ENCODE data around the gene KCNG4.

The KCNG4 gene, protein sequence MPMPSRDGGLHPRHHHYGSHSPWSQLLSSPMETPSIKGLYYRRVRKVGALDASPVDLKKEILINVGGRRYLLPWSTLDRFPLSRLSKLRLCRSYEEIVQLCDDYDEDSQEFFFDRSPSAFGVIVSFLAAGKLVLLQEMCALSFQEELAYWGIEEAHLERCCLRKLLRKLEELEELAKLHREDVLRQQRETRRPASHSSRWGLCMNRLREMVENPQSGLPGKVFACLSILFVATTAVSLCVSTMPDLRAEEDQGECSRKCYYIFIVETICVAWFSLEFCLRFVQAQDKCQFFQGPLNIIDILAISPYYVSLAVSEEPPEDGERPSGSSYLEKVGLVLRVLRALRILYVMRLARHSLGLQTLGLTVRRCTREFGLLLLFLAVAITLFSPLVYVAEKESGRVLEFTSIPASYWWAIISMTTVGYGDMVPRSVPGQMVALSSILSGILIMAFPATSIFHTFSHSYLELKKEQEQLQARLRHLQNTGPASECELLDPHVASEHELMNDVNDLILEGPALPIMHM

DNA sequence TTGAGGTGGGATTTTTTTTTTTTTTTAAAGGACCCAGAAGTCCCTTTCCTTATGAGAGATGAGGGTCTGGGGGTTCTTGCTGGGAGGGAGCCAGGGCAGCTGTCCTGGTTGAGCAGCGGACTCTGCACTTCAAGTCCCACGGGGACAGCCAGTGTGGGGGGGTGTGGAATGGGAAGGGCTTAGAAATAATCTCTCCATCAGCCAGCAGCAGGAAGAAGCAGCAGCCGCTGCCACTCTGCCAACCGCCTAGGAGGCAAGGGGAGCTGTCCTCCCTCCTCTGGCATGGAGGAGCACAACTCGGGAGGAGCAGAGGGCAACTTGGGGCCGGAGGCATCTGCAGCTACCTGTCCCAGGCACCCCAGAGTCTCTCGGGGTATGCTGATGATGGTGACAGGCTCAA lies at the start of gene KCNG4:
Gene KCNG4, minus strand, starts transcription at position 104 of the 400 bp plus-strand sequence. CDS start 2,527 bp downstream, outside the sequence.
- DNase-seq (ENCODE audit: low read depth), result no peak

DNA sequence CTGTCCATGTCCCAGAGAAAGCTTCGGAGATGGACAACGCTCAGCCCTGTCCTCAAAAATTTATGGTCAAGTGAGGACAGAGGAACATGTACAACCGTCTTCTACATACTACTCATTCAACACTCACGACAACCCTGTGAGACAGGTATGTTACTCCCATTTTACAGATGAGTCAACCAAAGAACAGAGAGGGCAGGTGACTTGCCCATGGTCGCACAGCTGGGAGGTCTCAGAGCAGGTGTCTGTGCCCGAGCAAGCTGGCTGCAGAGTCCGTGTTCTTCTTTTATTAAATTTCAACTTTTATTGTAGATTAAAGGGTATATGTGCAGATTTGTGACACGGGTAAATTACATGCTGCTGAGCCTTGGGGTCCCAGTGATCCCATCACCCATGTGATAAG lies 49.1 kb upstream of the KCNG4 start:
- DNase-seq (ENCODE audit: low read depth), result no peak

DNA sequence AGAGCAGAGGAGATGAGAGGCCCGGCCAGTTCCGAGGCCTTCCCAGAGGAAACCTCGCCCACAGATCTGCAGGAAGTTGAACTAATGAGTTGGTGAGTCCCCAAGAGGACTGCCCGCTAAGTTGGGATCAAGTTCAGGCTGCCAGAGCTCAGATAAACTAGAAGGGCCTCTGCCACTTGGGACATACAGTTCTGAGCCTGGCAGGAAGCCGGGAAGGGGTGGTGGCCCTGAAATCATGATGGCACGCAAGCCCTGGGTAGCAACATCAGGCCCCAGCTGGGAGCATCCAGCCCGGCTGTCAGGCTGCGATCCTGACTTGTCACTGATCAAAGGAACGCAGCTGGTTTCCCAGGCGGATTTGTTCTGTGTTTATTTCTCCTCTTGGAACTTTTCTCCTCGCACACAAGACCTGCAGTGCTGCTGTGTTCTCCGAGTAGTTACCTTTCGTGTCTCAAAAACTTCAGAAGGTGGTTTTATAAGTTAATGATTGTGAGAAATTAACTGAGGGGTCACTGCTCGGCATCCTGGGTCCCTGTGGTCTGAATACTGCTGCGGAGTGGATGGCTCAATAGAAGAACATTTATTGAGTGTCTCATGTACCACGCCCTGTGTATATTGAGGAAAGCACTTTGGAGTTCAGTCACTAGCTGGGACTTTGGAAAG lies 46.9 kb upstream of the KCNG4 start:
- peak; percentile 49 for DNase-seq (ENCODE audit: low read depth)

DNA sequence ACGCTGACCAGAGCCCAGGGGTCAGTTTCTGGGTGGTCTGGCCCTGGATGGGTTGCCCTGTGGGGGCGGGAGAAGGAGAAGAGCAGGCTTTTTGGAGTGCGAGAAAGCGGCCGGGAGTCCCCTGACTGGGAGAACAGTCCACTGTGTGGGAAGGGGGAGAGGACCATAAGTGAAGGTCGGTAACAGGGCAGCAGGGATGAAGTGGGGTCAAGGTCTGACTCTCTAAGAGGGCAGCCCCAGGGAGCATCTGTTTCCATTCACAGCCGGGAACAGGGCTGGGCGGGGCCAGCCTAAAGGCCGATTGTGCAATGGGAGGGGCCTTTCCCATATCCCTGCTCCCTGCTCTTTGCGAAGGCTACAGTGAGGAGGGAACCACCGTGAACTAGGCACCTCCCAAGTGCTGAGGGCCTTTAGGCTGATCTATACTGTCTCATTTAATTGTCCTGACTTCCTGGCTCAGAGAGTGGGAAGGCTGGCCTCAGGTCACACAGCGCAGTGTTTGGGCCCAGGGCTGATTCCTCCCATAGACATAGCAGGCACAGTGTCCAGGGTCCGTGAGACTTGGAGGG lies 44.4 kb upstream of the KCNG4 start:
- no peak for DNase-seq (ENCODE audit: low read depth)

DNA sequence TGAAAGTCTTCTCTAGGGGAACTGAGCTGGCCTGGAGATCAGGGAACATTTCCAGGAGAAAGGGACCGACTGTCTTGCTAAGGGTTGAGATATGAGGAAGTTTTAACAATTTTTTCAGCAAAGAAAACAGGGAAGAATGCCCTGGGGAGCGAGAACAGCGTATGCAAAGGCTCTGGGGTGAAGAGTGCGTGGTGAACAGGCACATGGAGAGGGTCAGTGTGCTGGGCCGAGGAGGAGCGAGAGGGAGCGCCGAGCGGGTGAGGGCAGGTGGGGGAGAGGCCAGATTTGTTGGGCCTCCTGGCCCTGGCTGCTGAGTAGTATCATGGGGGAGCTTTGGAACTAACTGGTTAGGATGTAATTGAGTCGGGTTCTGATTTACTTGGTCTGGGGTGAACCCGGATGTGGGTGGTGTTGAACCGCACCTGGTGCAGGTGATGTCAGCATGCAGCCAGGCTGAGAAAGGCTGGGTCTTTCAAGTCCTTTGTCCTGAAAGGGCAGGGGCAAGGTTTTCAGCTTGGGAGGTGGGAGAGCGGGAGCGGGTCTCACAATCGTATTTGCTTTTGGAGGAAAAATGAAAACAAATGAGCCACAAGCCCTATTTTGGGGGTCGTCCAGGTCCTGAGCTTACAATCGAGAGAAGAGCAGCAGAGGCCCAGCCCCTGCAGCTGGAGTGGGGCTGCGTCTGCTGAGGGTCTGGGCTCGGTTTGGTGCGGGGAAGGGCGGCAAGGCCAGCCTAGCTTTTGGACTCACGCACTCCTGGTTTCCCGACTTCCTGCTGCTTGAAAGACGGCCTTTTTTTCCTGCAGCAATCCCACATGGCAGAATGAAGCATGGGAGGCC lies 43.7 kb upstream of the KCNG4 start:
- DNase-seq (ENCODE audit: low read depth), result no peak

DNA sequence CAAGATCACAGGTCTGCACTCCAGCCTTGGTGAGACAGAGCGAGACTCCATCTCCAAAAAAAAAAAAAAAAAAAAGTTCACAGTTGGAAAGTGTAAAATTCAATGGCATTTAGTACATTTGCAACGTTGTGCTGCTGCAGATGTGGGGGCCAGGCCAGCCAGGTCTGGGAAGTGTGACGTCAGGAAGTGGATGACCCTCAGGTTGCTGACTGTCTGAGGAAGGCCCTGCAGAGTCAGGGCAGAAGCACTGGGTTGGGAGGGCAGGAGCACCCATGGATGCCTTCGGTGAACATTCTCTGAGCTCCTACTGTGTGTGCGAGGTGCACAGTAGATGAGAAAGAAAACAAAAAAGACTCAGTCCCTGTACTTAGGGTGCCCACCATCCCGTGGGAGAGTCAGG lies 42.7 kb upstream of the KCNG4 start:
- no peak for DNase-seq (ENCODE audit: low read depth)

DNA sequence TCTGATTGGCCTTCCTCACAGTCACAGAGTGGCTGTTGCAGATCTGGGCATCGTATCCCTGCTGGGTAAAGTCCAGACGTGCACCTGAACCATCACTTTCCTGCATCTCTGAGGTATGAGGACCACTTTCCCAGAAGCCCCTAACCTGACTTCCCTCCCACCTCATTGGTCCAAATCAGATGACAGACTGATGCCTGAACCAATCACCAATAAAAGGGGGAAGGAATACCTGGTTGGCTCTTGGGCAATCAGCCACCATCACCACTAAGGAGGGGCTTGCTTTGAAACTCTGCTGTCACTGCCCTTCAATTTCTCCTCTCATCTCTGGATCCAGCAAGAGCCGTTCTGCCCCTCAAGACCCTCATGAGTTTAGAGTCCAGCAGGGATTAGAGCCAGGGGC lies 41.3 kb upstream of the KCNG4 start:
- DNase-seq (ENCODE audit: low read depth), result no peak

DNA sequence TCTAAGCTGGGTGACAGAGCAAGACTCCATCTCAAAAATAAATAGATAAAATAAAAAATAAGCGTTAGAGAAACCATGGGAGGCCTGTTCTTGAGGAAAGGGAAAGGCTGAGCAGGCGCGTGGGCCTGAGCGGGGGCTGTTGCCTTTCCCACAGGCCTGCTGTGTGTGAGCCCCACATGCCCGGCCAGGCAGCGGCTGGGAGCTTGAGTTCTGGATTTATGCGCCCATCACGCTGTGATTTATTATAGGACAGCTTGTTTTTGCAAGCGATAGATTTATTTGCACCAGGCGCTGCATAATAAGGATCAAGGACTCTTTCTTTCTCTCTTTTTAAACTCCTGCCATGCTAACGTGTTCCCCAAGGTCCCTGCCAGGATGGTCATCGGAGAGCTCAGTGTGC lies 40.1 kb upstream of the KCNG4 start:
- no peak for DNase-seq (ENCODE audit: low read depth)

DNA sequence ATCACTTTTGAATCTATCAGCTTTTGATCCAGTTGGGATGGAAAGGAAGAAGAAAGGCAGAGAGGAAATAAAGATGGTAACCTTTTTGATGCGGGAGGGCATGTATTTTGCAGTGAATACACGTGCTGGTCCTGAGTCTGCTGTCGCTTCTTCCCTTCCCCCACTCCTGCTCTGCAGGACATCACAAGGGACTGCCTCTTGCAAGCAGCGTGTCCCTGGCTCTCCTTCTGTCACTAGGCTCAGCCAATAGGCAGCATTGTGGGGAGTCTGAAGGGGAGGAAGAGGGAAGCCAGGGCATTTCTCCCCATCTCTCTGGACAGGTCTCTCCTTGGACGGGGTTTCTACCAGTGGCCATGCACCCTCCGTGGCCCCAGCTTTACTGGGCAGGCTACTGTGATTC lies 39.2 kb upstream of the KCNG4 start:
- DNase-seq (ENCODE audit: low read depth), result no peak

DNA sequence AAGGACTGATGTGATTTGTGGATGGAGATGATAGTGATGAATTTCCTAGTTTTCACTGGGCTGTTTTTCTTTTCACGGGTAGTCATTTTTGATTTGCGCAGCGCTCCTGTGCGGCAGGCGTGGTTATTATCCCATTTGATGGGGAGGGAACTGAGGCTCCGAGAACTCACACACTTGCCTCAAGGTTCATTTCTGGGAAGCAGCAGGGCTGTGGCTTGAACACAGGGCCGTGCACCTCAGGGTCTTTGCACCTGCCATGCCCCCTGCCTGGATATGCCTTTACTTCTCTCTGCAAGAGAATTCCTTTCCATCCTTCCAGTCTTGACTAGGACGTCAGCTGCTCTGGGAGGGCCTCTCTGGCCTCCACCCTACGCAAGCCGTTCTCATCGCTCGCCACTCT lies 38.5 kb upstream of the KCNG4 start:
- DNase-seq (ENCODE audit: low read depth), result no peak

DNA sequence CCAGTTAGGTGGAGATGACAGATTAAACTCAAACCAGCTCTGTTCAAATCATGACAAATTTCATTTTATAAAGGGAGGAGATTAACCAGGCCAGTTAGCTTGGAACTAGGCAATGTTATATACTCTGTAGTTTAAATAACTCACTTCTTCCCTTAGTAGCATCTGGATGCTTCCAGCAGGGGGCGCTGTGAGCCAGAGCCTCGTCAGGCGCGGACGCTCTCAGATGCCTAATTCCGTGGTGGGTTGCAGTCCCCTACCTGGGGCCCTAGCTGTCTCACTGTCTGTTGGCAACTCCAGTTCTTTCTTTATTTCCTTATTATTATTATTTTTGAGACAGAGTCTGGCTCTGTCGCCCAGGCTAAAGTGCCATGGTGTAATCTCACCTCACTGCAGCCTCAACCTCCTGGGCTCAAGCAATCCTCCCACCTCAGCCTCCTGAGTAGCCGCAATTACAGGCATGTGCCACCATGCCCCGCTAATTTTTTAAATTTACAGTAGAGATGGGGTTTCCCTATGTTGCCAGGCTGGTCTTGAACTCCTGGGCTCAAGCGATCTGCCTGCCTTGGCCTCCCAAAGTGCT lies 37.5 kb upstream of the KCNG4 start:
- DNase-seq (ENCODE audit: low read depth), result peak; percentile 11

DNA sequence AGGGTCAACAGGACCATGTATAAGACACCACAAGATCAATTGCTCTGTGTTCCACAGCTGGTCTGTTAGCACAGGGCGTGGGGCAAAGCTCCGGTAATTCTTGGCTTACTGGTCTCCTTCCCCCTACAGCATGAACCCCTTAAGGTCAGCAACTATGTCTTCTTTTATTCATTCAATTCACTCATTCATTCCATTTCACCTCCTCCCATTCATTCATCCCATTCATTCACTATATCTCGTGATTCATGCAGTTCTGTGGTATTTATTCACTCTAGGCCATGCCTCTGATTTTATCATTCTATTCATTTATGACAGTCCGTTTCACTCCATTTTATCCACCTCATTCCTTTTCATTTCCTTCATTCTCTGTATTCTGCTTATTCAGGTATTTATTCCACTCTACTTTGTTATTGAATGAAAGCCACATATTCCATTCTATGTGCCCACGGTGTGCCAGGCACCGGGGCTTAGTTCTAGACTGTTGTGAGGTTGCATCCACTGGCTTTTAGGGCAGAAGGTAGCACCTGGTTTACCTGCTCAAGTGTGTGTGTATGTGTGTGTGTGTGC lies 35.9 kb upstream of the KCNG4 start:
- no peak for DNase-seq (ENCODE audit: low read depth)

DNA sequence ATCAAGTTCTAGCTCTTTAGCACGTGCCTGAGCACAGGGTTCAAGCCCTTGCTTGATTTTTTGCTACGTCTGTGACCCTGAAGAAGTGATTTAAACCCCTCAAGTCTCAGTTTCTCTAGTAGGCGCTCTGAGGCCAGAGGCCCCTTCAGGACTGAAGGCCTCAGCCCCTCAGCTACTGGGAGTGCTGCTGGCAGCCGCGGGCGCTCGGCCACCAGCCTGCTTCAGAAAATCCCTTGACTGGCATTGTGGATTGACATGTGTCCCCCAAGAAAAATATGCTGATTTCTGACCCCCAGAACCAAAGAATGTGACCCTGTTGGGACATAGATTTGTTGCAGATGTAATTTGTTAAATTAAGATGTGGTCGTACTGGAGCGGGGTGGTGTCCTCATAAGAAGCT lies 34.7 kb upstream of the KCNG4 start:
- DNase-seq (ENCODE audit: low read depth), result no peak

DNA sequence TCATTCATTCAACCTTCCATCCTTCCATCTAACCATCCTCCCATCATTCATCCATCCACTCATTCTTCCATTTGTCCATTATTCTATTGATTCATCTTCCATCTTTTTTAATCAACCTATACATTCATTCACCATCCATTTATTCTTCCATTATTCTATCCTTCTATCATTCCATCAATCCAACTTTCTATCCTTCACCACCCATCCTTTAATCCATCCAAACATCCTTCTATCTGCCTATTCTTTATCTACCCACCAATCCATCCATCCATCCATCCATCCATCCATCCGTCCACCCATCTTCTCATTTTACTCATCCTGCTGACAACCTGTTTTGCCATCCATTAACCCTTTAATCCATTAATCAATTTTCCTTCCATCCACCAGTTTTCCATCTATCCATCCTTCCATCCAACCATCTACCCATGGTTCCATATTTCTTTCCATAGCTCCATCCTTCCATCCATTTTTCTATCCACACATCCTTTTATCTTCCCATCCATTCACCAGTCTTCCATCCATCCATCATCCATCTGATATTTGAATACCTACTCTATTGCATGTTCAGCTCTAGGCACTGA lies 33.0 kb upstream of the KCNG4 start:
- no peak for DNase-seq (ENCODE audit: low read depth)

DNA sequence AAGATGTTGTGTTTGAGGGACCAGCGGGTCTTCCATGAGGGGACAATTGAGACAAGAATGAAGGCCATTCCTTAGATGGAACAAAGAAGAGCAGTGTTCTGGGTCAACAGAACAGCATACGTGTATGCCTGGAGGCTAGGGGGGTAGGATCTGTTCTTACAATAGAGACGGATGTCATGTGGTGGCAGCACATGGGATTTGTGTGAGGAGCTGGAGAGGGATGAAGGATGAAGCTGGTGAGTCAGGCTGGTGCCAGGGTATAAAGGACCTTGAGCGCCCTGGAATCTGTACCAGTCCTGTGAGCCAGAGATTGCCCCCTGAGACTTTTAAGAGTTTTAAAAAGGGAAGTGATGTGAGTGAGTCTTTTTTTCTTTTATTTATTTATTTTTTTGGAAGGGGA lies 32.1 kb upstream of the KCNG4 start:
- DNase-seq (ENCODE audit: low read depth), result no peak

DNA sequence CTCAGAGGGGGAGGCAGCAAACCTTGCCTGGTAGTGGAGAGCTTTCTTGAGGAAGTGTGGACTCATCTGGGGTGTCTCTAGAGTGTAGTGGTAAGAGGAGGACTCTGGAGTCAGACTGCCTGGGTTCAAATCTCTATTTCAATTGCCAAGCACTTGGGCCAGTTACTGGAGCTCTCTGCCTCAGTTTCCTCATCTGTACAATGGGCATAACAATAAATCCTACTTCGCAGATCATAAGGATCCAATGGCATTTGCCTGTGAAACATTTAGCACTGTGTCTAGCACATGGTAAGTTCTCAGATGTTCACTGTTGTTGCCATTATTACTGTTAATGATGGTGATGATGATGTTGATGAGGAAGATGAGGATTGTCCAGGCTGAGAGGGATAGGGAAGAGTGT lies 31.2 kb upstream of the KCNG4 start:
- DNase-seq (ENCODE audit: low read depth), result no peak

DNA sequence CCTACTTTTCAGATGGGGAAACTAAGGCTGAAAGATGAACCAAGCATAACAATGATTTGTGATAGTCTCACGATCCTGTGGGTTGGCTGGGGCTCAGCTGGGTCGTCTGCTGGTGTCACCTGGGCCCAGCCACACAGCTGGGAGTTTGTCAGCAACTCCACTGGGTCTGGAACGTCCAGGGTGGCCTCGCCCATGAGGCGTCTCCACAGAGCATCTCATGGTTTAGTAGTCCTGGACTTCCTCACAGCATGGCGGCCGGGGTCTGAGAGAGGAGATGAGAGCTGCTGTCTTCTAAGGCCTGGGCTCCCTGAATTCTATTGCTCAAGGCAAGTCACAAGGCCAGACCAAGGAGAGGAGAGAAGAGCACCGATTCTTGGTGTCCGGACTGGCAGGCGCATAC lies 30.7 kb upstream of the KCNG4 start:
- no peak for DNase-seq (ENCODE audit: low read depth)

DNA sequence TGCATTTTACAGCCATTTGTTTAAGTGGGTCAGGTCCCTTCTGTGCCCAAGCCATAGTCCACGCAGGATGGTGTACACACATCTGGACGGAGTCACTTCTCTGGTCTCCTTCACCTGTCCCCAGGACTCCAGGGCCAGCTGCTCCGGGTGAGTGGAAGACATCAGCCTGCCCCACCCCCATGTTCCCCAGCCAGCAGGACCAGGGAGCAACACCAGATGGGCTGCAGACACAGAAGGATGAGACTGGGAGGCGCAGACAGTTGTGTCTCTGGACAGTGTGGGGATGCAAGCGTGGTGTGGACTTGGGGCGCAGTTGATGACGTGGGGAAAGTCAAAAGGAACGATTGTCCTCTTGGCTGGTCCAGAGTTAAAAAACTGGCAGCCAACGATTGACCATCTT lies 30.3 kb upstream of the KCNG4 start:
- DNase-seq (ENCODE audit: low read depth), result no peak

DNA sequence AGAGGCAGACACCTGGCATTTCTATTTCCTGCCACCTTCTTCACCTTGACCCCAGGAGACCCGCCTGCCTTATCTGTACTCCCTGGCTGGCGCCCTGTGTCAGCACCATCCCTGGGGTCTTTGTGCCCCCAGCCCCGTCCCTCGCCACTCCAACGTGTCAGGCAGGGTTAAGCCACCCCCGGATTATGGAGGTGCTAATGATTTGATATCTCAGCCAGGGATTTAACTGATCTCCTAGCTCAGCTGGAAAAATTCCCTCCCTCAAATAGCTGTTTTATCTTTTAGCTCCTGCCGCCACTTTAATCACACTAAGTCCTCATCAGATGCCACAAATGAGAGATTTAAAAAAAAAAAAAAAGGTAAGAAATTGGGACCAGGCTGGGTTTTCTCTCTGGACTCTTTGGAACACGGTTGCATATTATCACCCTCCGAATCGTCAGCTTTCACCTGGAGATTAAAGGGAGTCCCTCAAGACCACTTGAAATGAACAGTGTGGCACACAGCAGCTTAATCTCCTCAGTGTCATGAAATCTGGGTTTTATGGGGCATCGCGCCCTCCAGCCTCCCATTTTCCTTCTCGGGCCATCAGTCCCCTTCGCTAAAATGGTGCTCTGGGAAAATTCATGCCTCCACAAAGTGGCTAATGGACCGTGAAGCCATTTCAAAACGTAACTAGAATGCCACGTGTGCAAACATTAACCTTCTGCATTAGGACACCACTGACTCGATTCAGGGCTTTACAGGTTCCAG lies 28.7 kb upstream of the KCNG4 start:
- DNase-seq (ENCODE audit: low read depth), result no peak

DNA sequence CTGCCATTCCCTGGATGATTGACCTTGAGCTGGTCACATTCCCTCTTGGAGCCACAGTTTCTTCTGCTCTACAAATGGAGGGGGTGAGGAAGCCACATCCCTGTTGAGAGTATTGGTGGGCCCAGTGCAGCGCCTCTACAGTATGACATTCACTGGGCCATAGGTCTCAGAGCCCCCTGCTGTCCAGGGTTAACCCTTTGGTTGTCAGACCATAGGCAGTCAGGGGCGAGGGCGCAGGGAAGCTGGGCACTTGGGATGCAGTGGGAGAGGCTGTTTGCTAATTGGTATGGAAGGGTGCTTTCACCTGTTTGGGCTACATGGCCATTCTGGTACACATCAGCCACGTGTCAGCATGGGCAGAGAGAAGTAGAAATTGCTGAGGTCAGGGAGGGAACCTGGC lies 27.6 kb upstream of the KCNG4 start:
- DNase-seq (ENCODE audit: low read depth), result no peak
